Fibroblast of skin of left quadriceps (primary cell): Measurements from ENCODE around the gene RELN.

Experiments used
- DNase-seq, 2 experiments: peaks; one replicate each; pipeline ENCODE4 v3.0.0-alpha.2; 2013; ENCODE audit warnings: low read depth in 2 of 2

RELN gene

DNA sequence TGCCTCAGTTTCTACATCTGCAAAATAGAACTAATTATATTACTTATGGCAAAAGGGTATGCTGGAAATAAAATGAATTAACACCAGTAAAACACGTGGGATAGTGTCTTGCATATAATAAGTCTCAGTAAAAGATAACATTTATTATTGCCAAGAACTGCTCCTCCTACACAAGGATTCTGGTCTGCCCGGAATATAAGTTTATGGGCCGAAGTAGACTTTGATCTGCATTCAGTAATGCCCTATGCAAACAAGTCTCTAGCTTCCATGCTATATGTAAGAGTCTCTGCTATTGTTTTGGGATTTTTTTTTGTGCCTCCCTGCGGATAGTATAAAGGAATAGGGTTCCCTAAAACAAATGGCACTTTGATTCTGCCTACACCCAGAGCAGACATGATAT is 417.9 kb downstream of the RELN start:
- DNase-seq, result no peak

DNA sequence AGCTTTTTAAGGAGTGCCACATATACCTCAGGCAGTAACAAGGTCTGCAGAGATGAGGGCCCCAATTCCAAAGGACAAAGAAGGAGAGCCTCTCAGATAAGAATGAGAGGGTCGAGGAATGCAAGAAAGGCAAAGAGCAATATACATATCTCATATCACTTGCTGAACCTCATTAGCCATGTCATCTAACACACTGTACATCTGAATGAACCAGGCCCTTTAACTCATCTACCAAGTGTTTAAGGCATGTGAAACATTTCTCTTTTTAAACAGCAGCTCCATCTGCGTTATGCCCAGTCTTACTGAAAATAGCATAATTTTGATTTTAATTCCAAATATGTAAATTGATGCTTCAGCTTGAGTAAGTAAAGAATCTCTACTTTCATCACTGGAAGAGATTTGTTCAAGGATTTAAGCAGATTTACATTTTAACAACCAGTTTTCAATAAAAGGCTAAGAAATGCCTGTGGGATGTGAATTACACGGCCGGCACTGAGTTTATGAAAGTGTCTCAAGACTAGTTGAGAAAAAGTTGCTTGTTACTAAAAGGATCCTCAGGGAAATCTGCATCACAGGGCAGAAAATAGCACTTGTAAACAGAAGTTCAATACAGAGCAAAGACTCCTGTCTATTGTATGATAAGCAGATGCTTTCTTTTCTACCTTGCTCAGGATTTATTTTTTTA is 419.7 kb downstream of the RELN start:
- no peak for DNase-seq

DNA sequence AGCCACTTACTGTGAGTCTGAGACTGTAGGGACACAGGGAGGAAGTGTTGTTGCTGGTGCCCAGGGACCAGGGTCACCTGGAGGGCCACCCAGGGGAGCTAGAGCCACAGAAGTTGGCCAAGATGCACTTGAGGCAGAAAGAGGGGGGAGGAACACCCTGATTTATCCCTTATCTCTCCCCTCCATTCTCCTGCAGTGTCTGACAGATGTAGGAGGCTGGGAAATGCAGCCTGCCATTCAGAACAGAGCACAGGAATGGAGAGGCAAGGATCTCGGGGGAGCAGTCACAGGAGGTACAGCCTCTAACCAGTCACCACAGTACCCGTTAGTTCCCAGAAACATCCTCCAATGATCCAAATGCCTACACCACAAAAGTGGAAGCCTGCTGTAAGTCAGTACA is 425.0 kb downstream of the RELN start:
- no peak for DNase-seq

DNA sequence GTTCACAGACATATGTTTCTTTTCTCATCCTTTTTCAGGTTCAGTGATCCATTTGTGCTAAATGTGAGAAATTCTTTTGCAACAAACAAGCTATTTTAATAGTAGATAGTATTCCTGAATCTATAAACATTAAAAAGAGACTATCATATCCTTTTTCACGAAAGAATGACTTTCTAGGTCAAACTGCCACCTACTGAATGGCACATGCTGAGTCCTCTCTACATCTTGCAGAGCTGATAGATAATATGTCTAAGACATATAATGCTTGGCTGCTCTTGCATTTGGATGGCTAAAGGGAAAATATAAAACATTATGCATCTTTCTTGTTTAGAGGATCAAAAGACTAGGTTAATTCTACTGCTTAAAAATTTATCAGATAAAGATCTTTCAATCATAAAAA is 429.3 kb downstream of the RELN start:
- DNase-seq, result no peak

DNA sequence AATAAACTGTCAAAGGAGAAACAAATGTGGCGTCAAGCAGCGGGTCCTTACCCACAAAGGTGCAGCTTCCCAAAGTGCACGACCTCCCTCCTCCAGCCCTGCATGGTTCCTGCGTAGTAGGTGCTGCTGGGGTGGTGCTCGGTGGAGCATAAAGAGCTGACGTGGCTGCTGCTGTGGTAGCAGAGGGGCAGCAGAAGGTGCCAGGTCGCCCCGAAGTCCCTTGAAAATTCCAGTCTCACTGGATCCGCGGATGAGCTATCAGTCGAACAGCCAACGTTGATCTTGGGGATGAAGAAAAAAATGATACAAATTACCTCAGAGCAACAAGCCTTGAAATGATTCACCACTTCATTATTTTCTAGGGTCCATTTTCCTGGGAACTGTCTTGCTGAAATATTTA is 438.4 kb downstream of the RELN start:
- DNase-seq, result no peak

DNA sequence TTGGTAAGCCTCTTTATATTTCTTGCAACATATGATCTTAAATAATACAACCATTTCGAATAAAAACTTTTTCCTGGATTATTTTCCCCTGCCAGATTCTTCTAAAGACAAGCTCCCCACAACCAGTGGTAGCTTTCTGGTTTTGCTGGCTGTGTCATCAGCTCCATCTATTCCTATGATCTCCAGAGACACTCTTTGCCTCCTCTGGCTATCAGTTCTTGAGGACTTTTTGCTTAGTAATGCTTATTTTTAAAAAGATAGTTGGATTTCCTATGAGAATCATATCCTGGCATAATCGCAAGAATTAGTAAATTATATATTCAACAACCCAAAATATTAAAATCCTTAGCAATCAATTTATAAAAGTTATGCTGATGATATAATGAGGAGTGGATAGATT is 439.7 kb downstream of the RELN start:
- no peak for DNase-seq

DNA sequence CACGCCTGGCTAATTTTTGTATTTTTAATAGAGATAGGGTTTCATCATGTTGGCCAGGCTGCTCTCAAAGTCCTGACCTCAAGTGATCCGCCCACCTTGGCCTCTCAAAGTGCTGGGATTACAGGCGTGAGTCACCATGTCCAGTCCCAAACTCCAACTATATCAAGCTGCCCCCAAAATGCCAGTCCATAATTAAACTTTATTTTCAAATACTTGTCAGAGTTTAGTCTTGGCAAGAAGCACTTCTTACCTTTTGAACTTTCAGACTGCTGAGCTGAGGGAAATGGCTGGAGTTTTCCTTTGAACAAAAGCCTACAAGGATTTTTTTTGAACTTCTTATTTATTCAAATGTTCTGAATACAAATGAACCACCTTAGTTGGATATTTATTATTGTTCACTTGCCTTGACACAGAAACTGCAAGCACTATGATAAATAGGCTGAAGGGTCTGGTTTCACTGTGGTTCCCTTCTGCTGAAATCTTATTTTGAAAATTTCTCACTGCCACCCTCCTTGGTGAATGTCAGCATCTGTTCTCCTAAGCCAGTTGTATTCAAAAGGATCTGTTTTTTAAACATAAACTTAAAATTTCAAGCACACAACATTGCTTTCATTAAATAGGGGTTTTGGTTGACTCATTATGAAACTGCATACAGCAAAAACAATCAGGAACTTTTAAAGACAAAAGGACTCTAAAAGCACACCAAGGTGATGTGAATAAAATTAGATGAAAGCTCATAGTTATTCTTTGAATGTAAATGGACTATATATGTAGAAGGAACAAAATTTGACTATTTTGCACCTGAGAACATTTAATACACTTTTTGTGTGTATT is 441.8 kb downstream of the RELN start:
- DNase-seq, result no peak

DNA sequence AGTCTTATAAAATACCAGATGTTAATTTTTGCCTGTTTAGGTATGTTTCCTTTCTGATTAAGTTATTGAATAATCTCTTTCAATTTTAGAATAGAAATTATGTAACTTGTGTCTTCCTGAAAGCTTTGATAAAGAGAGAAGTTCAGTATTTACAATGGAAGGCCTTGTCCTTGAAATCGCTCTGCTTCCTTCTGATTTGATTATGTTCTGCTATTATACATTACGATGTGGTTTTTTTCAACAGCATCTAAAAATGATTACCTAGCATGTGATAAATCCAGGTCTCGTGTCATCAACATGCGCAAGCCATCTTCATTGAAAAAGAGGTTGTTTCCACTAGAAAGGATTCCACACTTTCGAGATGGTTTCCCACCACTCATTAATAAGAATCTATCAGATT is 447.0 kb downstream of the RELN start:
- no peak for DNase-seq

DNA sequence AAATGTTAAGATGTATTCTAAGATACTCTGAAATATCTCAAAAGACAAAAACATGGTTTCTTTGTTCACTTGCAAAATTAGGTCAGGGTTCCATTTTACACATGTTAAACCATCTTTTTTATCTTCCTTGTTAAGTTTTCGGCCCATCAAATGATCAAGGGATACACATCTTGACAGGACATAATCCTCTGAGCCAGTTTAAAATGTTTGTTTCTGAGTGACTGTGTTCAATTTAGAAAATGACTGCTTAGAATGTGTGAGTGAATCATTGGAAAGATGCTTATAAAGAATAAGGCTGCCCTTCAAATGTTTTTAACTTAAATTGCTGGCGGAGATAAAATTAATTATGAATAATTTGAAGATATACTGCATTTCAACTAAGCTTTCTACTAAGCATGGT is 447.5 kb downstream of the RELN start:
- no peak for DNase-seq

DNA sequence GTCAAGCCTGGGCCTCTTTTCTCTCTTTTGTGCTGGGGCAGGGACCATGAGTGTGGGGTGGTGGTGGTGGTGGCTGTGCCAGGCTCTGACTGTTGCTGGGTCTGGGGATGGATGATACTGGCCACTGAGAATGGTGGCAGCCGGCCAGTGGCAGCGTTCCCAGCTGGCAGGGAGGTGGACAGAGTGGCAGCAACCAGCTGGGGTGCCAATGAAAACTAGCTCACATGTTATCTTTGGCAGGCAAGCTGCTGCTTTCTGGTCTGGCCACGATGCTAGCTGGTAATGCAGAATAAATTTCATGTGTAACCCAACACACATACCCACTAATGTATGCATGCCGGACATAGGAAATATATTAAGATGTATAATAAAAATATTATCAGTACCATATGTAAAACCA is 448.4 kb downstream of the RELN start:
- no peak for DNase-seq

DNA sequence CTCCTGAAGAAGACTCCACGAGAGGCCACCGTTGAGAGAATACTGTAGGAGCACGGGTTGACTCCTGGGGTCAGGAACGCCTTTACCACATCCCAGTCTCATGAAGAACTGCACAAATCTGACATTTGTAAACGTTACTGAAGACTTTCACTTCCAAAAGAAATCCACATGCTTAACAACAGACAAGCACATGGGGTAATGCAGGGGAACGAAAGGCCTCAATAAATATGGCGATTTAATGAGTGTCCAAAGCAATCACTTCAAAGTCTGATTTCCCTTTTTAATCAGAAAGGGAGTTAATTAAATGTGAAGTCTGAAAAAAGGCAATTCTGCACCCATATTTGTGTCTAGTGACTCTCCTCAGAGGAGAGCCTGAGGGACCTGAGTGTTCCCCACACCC is 449.1 kb downstream of the RELN start:
- no peak for DNase-seq

DNA sequence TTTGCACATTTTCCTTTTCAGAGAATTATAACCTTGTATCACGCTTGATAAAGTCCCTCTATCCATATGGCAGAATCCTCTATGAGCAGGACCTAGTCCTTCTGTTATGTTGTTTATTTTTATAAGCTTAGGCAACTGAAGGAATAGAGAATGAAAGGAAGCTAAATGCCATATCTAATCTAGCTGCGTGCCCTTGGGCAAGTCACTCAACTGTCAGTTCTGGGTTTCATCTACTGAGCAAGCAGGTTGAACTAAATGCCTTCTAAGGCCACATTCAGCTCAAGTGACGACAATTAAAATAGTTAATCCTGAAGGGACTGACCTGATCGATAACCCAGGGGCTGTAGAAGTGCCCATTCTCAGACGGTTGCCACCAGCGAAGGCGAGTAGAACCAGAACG is 449.6 kb downstream of the RELN start:
- DNase-seq, result no peak

DNA sequence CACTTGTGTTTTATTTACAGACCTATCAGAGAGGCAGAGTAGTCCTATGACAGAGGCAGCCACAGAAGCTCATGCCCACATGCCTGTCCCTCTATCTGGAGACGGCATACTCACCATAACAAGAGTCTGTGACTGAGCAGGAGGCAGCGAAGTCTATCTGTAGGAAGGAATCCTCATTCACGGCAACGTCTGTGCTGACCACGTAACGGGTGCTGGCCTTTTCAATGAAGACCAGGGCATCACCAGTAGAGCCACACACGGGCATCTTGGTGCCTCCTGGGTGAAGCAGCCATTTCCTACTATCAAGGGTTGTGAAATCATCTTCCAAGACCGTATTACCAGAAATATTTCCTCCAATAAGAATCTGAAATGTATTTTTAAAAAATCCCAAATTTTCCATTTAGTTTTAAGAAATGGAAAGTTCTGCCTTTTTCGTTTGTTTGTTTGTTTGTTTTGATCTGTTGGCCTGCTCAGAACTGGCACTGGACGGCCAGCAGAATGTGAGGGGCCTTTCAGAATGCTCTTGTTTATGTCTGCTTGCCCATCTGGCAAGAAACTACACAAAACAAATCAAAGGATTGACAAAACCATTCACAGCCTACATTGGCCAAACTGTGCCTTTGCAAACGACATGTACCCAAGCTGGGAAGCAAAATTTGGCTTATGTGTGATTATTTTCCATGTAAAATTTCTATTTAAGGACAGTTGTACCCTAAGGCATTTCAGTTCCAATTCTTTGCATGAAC is 450.3 kb downstream of the RELN start:
- DNase-seq, result no peak

DNA sequence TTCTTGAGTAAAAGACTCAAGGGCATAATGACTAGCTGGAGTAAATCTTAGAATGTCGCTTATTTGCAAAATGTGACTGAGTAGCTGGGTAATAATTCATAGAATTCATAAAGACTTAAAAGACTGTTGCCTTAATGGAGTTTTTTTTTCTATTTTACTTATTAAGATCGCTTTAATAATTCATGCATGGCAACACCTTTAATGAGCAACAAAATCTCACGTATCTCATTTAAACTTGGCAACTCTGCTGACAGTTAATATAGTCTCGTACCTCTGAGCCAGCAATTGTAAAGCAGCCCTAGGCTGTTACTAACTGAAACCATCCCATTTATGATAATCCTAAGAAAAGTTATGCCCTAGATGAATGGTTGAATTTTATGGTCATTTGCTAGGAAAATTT is 455.7 kb downstream of the RELN start:
- no peak for DNase-seq

DNA sequence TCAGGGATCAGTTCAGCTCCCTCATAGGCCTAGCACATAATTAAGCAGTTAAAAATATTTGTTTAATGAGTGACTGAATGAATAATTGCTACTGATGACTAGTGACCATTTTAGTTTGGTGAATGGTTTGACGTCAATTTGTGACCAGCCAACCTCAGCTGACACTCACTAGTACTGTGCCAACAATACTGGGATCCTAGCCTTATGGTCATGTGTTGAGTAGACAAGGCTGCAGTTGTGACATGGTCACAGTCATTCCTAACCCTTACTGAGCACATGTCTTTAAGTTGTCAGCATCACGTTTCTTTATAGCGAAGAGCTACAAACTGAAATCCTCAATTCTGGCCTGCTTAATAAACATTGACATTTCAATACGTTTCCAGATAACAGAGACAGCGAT is 456.5 kb downstream of the RELN start:
- no peak for DNase-seq

DNA sequence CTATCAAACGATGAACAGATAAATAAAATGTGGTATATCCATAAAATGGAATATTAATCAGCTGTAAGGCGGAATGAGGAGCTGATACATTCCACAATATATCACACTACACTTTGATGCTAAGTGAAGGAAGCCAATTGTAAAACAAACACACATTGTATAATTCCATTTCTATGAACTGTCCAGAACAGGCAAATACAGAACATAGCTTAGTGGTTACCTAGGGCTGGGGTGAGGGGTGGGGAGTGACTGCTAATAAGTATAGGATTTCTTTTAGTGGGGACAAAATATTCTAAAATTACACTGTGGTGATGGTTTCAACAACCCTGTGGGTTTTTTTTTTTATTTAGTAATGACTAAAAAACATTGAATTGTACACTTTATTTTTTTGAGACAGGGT is 461.3 kb downstream of the RELN start:
- DNase-seq, result no peak

DNA sequence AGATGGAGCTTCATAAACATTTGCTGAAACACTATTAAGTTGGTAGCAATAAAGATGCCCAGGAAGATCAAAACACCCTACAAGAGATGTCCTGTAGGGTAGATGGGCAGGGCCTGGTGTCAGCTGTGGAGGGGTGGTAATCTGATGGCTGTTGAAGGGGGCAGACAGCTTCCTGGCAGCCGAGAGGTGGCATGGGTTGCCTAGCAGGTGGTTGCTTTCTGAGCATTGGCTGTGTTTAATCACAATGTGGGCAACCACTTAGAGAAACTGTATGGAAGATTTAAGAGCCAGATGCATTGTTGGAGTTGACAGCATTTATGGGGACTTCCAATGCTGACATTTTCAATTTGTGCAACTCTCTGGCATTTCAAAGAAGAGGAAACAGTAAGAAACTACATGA is 463.5 kb downstream of the RELN start:
- no peak for DNase-seq

DNA sequence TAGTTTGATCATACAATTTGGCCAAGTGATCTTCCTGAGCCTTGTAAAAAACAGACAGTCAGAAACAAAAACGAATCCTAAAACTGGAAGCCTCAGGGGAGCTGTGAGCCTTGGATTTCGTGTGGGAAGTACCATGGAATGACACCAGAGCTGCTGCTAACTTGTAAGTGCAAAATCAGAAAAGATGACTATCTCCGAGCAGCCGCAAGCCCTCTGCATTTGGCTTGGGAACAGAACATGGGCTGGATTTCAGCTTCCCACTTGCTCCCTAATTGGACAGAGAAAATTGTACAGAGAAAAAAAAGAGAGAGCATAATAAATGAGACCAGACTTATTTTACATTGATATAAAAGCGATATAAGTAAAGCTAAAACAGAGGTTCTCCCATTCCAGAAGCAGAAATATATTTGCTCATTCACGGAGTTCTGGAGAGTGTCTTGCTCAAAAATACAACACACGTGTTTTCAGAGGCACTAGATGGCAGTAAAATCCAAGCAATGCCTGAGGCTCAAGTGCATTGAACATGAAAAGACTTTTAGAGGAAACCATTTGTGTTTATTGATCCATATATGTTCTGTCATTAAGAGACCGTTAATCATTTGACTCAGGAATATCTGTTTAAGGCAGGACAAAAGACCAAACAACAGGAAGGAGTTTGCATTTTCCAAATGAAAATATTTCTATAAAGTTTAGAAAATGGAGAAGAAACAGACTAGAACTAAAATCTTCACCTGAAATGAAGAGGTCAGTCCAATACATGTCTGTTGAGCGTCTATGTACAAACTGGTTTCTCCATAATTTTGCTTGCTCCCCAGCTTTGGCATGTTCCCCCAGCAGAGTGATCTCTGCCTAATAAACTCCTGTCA is 465.2 kb downstream of the RELN start:
- no peak for DNase-seq

DNA sequence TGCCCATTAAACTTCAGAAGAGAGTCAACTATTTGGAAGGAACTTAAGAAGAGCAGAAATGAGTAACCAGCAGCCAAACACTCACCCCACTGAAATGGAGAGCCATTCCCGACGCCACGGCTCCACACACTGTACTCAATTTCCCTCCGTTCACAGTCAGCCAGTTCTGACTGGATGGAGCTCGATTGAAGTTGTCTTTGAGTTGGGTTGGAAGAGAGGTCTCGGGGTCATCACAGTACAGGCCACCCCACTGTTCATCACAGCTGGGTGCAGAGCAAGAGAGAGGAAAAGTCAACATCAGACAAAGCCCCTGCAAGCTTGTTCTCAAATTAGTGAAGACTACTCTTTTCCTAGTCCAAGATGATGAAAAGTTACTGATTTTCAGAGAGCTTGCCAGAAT is 467.5 kb downstream of the RELN start:
- DNase-seq, result no peak

DNA sequence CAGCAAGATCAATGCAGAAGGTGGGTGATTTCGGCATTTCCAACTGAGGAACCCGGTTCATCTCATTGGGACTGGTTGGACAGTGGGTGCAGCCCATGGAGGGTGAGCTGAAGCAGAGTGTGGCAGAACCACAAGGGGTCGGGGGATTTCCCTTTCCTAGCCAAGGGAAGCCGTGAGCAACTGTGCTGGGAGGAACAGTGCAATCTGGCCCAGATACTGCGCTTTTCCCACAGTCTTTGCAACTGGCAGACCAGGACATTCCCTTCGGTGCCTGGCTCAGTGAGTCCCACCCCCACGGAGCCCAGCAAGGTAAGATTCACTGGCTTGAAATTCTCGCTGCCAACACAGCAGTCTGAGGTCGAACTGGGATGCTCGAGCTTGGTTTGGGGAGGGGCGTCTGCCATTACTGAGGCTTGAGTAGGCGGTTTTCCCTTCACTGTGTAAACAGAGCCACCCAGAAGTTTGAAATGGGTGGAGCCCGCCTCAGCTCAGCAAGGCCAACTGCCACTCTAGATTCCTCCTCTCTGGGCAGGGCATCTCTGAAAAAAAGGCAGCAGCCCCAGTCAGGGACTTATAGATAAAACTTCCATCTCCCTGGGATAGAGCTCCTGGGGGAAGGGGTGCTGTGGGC is 484.8 kb downstream of the RELN start:
- DNase-seq, result no peak

DNA sequence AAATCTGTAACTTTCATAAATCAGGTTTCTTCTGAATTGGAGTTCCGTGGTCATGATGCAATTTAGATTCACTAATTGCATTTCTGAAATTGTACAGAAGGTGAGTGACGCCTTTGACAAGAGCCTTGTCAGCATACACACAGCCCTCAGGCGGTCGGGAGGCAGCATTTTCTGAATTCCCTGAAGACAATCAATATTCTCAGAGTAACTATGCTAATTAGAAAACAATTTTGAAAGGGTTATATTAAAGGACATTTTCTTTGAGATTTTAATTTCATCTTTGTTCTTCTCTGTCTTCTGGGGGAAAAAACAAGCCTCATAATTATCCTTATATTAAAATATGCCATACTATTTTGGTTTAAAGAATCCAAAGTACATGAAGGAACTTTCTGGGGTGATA is 488.3 kb downstream of the RELN start:
- no peak for DNase-seq
